Cardiac septum (tissue), 1 donor: ENCODE measurements around the gene CEBPE. TPM values are rescaled to one million over a fixed set of nuclear protein-coding genes. Genes with fewer than 3 reads are reported as not detected.

ENCODE experiments used
- DNase-seq: peaks from one replicate; pipeline ENCODE4 v3.0.0-alpha.2; 2020; ENCODE audit warnings: low spot score
- intact Hi-C: fragments of 100-400 bp; cut with DNase I; formaldehyde crosslinking; loops from one replicate; pipeline ENCODE4 v1.14.0; 2022
- total RNA-seq: library from RNA; stranded (reverse); fragmentation: NEBNext Ultra II Directional; extraction: Animal tissue kit (Norgen Biotek cat#: 25700); gene quantifications from one replicate; pipeline ENCODE4 v1.2.1, GENCODE V29; 2021
- donor health status: DM: no; HTN: no; CAD: no.

The CEBPE gene
- total RNA-seq, 1 donor from 2014 or later: not detected

DNA sequence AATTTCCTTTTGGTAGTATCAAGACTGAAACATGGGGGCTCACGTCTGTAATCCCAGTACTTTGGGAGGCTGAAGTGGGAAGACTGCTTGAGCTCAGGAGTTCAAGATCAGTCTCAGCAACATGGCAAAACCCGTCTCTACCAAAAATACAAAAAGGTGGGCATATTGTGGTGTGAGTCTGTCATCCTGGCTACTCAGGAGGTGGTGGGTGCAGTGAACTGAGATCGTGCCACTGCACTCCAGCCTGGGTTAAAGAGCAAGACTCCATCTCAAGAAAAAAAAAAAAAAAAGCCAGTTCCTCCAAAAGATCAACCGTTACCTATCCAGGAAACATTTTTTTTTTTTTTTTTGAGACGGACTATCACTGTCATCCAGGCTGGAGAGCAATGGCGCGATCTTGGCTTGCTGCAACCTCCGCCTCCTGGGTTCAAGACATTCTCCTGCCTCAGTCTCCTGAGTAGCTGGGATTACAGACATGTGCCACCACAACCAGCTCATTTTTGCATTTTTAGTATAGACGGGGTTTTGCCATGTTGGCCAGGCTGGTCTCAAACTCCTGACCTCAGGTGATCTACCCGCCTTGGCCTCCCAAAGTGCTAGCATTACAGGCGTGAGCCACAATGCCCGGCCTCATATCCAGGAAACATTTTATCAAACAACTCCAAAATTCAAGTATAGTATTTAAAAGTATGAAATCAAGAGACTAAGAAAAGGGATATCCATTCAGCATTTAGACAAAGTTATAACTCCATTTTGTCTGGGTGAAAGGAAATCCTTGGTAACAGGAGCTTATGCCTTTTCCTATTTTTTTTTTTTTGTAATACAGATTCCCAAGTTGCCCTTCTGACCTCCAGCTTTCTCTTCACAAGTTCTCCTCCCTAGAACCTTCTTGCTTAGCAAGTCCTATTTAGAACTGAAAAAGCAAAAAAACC, 27.5 kb downstream of the CEBPE start:
- no peak for DNase-seq
- intact Hi-C loops: loop anchor here (10.0 kb wide), 2 partner anchors 213 to 463 kb away; partner anchors contain the start of genes BCL2L2, PPP1R3E, THTPA and ZFHX2

DNA sequence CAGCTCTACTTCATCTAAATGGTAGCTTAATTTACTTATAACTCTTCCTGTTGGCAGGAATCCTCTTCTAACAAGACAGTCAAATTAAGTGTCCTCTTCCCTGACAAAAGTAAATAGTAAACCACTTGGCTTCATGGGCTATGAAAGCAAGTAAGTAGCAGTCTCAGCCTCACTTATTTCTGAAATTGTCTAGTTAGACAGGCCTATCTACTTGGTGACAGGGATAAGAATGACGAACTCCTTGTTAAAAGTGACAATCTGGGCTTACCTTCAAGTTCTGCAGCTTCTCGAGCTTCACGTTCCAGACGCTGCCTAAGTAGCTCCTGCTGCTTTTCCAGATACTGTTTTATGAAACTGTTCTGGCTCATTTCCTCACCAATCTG, 28.8 kb downstream of the CEBPE start:
- DNase-seq: no peak
- intact Hi-C loops: loop anchor here (10.0 kb wide), 2 partner anchors 215 to 465 kb away; partner anchors contain the start of genes BCL2L2, PPP1R3E, THTPA and ZFHX2

DNA sequence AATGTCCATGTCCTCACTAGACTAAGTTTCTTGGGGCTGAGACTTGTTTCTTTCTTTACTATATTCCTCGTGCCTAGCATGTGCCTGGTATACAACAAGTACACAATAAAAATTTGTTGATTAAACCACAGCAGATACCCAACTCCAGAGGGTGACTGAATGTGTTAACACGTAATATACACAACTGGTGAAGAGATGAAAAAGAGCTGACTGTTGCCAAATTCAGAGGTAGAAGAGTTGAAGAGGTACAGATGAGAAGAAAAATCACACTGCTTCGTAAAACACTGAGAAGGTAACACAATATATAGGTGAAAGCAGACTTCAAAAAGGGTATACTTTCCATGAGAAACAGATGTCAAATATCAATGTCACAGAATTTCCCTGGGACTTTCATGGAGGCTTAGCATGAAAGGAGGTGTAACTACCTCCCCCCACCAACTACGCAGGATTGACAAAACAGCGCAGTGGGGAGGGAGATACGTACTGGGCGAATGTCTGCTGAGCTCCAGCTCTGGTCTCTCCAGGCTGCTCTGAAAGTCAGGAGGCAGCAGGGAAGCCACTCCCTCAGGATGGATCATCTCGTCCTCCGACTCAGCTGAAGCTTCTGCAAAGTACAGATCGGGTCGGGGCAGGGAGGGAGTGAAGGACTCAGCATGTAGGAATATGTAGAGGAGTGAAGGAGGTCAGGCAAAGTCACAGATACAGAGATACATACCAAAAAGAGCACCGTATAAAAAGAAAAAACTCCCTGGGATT, 29.4 kb downstream of the CEBPE start:
- intact Hi-C loops: loop anchor here (10.0 kb wide), 2 partner anchors 215 to 465 kb away; partner anchors contain the start of genes BCL2L2, PPP1R3E, THTPA and ZFHX2
- no peak for DNase-seq

- intact Hi-C loops: no loop called here
- DNase-seq: no peak
These were observed 32.5 kb downstream of the CEBPE start for GRCh38 chr14:23086565-23086964.

- DNase-seq: no peak
- intact Hi-C loops: no loop called here
These were observed 33.6 kb downstream of the CEBPE start for GRCh38 chr14:23085458-23085857.

GRCh38 chr14:23080474-23080873, 38.6 kb downstream of the CEBPE start:
- DNase-seq: no peak
- intact Hi-C loops: no loop called here

DNA sequence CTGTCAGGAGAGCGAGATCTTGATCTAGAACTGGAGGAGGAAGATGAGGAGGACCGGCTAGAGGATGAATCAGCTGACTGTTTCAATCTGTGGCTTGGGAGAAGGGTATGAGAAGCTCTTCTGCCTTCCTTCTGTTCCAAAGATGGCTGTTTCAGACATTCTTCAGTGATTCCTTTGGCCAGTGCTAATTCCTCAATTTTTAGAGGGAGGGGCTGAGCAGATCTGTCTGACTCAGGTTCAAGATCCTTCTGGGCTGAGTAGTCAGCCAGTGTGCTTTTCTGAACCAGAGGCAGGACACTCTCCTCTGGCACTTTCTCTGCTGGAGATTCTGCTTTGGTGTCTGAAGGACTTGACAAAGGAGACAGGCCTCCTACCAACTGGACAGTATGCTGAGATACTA, 39.3 kb downstream of the CEBPE start:
- no peak for DNase-seq
- intact Hi-C loops: no loop called here

DNA sequence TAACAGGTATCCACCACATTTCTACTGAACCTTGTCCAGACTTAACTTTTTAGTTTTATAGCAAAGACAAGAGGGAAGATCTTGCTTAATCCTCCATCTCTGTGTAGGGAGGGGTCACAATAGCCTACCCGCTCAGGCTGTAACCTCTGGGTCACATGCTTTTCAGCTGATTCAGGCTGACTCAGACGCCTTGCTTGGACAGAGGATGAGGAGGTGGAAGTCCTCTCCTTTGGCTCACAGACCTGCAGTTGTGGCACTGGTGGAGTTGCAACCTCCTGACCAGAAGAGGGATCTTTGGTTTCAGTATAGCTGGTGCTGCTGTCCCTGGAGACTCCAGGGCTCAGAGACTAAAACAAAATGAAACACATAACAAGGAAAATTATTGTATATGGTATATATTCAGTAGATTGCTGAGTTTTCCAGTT, 40.4 kb downstream of the CEBPE start:
- DNase-seq: peak; percentile 86
- intact Hi-C loops: no loop called here

GRCh38 chr14:23077962-23078361, 41.1 kb downstream of the CEBPE start:
- no peak for DNase-seq
- intact Hi-C loops: no loop called here

GRCh38 chr14:23076785-23077408, 42.2 kb downstream of the CEBPE start:
- no peak for DNase-seq
- intact Hi-C loops: no loop called here

- DNase-seq: no peak
- intact Hi-C loops: no loop called here
These were observed 44.1 kb downstream of the CEBPE start for GRCh38 chr14:23074906-23075305.

GRCh38 chr14:23071921-23072539, 47.0 kb downstream of the CEBPE start:
- DNase-seq: no peak
- intact Hi-C loops: no loop called here

GRCh38 chr14:23071244-23071920, 47.7 kb downstream of the CEBPE start:
- intact Hi-C loops: no loop called here
- peak; percentile 93 for DNase-seq

DNA sequence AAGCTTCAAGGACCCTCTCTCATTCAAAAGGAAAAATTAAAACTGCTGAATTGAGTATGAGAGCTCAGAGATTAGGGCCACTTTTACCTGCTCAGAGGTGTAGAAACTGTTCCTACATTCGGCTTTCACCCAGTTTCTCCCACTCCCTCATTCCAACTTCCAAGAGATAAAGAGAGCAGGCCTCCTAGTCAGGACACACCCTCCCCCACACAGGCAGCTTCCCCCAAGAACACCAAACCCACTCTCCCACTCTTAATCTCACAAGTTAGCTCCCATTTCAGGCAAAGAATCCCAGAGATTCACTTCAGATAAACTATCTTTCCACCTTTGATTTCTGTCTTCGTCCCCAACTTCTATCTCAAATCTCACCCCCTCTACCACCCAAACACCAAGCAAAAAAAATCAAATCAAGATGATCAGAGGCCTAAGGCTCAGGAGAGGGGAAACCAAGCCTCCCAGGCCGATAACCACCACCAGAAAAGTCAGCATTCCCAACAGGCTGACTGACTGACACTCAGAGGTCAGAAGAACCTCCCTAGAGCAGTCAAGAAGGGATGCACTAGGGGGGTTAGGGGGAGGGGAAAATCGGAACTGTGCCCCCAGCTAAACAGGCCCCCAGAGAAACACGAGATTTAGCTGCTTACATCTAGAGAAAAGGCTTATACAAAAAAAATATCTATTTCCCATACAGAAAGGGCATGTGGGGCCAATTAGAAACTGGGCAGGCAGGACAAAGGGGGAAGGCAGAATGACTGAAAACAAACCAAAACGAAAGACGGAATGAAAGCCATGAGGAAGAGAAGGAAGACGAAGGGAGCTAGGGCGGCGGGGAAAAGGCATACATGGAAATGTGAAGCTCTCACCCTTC, 48.6 kb downstream of the CEBPE start:
- DNase-seq: no peak
- intact Hi-C loops: no loop called here

- DNase-seq: no peak
- intact Hi-C loops: no loop called here
These were observed 49.6 kb downstream of the CEBPE start for GRCh38 chr14:23069413-23069806.

DNA sequence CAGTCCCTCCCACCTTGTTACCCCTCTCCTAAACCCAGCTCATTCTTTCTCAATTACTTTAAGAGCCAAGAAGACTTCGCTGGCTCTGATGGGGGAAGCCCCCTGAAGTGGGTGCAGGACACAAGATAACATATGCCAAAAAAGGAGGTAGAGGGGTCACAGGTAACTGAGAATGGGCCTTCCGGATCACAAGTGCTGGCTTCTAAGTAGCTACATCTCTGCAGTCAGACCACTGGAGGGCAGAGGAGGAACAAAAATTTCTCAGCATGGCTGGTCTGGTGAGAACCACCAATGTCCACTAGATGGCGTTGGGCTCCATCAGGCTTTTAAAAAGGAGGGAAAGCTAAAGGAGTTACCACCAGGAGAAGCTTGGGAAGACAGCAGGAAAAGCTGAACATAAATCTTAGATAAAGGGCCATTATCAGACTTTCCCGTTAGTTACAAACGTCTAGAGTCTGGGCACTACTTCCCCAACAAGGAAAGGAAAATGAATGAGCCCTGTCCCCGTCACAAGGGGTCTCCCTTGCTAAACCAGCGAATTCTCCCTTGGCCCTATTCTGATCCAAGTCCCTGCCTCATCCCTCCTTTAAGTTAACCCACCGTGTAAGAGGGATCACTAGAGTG, 50.2 kb downstream of the CEBPE start:
- intact Hi-C loops: no loop called here
- DNase-seq: no peak

- intact Hi-C loops: no loop called here
- no peak for DNase-seq
These were observed 50.9 kb downstream of the CEBPE start for GRCh38 chr14:23067847-23068788.
